Ishikawa (cell line): ENCODE data around the gene SLC25A40.

ENCODE experiments used
- CEBPB ChIP-seq: IDR thresholded peaks from 2 replicates; pipeline ENCODE4 v1.6.1; 2012
- CREB1 ChIP-seq: IDR thresholded peaks from 2 replicates; pipeline ENCODE4 v1.6.1; 2012; ENCODE audit warnings: low read depth
- EGR1 ChIP-seq: IDR thresholded peaks from 2 replicates; pipeline ENCODE4 v1.6.1; 2012
- EP300 ChIP-seq: IDR thresholded peaks from 2 replicates; pipeline ENCODE4 v1.6.1; 2012; ENCODE audit warnings: borderline replicate concordance
- FOXM1 ChIP-seq: IDR thresholded peaks from 2 replicates; pipeline ENCODE4 v1.6.1; 2012; ENCODE audit warnings: low read depth, borderline replicate concordance
- RAD21 ChIP-seq: IDR thresholded peaks from 2 replicates; pipeline ENCODE4 v1.6.1; 2012; ENCODE audit warnings: low read depth
- TAF1 ChIP-seq: IDR thresholded peaks from 2 replicates; pipeline ENCODE4 v1.6.1; 2012; ENCODE audit warnings: low read depth, mild to moderate bottlenecking
- TCF12 ChIP-seq: IDR thresholded peaks from 2 replicates; pipeline ENCODE4 v1.6.1; 2012; ENCODE audit warnings: low read depth
- TEAD4 ChIP-seq: IDR thresholded peaks from 2 replicates; pipeline ENCODE4 v1.6.1; 2012
- YY1 ChIP-seq: IDR thresholded peaks from 2 replicates; pipeline ENCODE4 v1.6.1; 2012; ENCODE audit warnings: low read depth
- ZBTB7A ChIP-seq: IDR thresholded peaks from 2 replicates; pipeline ENCODE4 v1.6.1; 2012; ENCODE audit warnings: low read depth
- TF ChIP-seq, protein P1 (sequence below): IDR thresholded peaks from 2 replicates; pipeline ENCODE4 v1.6.1; 2012
- TF ChIP-seq, protein P2 (sequence below): IDR thresholded peaks from 2 replicates; pipeline ENCODE4 v1.6.1; 2012; ENCODE audit warnings: low read depth, mild to moderate bottlenecking
- TF ChIP-seq, protein P3 (sequence below): IDR thresholded peaks from 2 replicates; pipeline ENCODE4 v1.6.1; 2012

DNA sequence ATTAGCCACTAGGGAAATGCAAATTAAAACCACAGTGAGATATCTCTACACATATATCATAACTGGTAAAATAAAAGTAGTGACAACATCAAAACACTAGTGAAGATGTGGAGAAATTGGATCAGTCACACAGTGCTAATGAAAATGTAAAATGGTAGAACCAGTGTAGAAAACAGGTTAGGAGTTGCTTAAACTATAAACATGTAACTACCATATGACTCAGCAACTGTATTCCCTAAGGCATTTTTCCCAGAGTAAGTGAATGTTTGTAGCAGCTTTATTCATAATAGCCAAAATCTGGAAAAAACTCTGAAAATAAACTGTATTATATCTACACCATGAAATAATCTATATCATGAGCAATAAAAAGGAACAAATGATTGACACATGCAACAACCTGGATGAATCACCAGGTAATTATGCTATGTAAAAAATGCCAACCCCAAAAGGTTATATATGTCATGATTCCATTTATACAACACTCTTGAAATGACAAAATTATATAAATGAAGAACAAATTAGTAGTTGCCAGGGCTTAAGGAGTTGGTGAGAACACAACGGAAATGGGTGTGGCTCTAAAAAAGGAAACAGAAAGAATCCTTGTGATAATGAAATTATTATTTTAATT lies 22.8 kb downstream of the SLC25A40 start:
- TF ChIP-seq, protein P1, sequence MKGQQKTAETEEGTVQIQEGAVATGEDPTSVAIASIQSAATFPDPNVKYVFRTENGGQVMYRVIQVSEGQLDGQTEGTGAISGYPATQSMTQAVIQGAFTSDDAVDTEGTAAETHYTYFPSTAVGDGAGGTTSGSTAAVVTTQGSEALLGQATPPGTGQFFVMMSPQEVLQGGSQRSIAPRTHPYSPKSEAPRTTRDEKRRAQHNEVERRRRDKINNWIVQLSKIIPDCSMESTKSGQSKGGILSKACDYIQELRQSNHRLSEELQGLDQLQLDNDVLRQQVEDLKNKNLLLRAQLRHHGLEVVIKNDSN = no peak
- TF ChIP-seq CEBPB (no peak), RAD21 (no peak), EP300 (no peak), YY1 (no peak), CREB1 (no peak), TEAD4 (no peak), TAF1 (no peak), TCF12 (no peak), FOXM1 (no peak), EGR1 (no peak), ZBTB7A (no peak)
- TF ChIP-seq, protein P2, sequence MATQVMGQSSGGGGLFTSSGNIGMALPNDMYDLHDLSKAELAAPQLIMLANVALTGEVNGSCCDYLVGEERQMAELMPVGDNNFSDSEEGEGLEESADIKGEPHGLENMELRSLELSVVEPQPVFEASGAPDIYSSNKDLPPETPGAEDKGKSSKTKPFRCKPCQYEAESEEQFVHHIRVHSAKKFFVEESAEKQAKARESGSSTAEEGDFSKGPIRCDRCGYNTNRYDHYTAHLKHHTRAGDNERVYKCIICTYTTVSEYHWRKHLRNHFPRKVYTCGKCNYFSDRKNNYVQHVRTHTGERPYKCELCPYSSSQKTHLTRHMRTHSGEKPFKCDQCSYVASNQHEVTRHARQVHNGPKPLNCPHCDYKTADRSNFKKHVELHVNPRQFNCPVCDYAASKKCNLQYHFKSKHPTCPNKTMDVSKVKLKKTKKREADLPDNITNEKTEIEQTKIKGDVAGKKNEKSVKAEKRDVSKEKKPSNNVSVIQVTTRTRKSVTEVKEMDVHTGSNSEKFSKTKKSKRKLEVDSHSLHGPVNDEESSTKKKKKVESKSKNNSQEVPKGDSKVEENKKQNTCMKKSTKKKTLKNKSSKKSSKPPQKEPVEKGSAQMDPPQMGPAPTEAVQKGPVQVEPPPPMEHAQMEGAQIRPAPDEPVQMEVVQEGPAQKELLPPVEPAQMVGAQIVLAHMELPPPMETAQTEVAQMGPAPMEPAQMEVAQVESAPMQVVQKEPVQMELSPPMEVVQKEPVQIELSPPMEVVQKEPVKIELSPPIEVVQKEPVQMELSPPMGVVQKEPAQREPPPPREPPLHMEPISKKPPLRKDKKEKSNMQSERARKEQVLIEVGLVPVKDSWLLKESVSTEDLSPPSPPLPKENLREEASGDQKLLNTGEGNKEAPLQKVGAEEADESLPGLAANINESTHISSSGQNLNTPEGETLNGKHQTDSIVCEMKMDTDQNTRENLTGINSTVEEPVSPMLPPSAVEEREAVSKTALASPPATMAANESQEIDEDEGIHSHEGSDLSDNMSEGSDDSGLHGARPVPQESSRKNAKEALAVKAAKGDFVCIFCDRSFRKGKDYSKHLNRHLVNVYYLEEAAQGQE = no peak
- TF ChIP-seq, protein P3, sequence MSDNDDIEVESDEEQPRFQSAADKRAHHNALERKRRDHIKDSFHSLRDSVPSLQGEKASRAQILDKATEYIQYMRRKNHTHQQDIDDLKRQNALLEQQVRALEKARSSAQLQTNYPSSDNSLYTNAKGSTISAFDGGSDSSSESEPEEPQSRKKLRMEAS = no peak
